NCI-H345 treated with DMSO at 0.1 percent for 48 hours (cell line): Measurements from ENCODE around the gene SLMAP.

Source experiments
- DNase-seq: peaks from one replicate; lab custom pipeline; 2025; ENCODE audit not compliant: unreplicated experiment; lab: John Stamatoyannopoulos, UW

SLMAP gene

DNA sequence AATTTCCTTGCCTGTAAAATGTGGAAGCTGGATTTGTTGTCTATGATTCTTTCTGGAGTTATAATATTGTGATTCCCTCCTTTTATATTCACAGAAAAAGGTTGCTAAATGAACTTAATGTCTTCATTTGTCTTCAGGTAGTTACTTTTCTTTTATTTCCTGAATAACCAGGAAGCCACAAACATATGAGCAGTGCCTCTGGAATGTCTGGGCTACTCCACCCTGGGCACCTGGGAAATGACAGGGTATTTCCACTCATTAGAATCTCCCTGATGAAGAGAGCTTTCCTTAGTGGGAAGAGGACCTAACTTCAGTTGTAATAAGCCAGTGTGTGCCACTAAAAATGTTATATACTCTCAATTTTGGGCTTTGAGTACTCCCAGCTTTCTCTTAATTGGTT is 3.8 kb upstream of the SLMAP start:
- no peak for DNase-seq

DNA sequence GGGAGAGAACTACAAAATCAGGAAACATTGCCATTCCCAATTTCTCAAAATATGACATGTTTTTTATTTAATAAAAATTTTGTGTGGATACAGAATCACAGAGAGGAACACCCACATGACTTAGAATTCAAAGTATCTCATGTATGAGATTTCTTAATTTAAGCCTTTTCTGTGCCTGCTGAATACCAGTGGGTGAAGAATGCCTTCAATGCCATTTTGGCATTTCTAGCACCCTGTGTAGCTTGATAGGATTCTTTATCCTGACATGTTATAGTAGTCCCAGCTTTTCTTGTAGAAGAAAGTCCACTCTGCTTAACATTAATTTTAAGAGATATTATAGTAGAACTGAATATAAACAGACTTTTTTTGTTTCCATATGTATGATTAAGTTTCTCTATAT is 3.1 kb upstream of the SLMAP start:
- DNase-seq: no peak

GRCh38 chr3:57755368-57755675 is 787 bp upstream of the SLMAP start:
- no peak for DNase-seq

DNA sequence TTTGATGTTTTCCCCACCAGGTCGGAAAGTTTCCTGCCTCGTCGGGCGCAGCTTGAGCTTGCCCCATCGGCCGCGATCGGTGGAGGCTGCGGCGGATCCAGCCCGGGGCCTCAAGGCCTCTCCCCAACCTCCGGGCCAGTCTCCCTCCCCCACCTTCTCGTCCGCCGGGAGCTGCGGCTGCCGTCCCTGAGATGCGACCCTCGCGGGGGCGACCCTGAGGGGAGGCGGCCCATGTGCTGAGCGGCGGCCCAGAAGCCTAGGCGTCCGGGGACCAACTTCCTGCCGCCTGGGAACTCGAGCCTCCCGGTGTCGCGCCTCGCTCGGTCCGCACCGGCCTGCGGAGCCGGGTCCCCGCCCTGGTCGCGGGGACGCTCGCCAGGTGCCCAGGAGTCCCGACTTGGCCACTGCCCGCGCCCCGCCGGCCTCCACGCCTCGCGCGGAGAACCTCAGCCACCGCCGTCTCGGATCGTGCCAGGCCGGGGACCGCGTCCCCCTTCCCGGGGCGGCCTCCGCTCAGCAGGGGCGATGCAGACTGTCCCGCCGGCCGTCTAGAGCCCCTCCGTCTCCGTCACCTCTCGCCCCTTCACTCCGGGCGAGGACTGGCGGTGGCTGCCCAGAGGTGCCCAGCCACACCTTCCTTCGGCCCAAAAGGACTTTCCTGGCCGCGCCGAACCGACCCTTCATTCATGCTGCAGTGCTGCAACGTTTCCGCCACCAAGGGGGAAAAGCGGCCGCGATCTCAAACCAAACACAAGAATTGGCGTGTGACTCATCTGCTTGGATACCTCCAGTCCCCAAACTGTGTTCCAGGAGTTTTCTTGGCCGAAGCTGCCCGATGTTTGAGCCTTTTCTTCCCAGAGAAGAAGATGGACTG is 656 bp downstream of the SLMAP start:
- no peak for DNase-seq

- DNase-seq: no peak
These were observed 1.7 kb downstream of the SLMAP start for GRCh38 chr3:57757642-57758297.

- no peak for DNase-seq
These were observed 2.6 kb downstream of the SLMAP start for GRCh38 chr3:57758686-57759085.

GRCh38 chr3:57764794-57765193 is 8.7 kb downstream of the SLMAP start:
- no peak for DNase-seq

DNA sequence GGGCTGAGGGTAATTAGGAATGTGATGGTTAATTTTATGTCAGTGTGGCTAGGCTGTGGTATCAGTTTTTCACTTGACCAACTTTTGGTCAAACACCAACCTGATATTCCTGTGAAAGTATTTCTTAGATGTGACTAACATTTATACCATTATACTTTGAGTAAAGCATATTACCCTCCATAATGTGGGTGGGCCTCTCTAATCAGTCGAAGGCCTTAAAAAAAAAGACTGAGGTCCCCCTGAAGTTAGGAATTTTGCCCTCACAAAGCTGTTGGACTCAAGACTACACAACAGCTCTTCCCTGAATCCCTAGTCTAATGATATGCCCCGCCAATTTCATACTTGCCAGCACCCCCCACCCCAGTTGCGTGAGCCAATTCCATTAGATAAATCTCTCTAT is 12.5 kb downstream of the SLMAP start:
- no peak for DNase-seq

DNA sequence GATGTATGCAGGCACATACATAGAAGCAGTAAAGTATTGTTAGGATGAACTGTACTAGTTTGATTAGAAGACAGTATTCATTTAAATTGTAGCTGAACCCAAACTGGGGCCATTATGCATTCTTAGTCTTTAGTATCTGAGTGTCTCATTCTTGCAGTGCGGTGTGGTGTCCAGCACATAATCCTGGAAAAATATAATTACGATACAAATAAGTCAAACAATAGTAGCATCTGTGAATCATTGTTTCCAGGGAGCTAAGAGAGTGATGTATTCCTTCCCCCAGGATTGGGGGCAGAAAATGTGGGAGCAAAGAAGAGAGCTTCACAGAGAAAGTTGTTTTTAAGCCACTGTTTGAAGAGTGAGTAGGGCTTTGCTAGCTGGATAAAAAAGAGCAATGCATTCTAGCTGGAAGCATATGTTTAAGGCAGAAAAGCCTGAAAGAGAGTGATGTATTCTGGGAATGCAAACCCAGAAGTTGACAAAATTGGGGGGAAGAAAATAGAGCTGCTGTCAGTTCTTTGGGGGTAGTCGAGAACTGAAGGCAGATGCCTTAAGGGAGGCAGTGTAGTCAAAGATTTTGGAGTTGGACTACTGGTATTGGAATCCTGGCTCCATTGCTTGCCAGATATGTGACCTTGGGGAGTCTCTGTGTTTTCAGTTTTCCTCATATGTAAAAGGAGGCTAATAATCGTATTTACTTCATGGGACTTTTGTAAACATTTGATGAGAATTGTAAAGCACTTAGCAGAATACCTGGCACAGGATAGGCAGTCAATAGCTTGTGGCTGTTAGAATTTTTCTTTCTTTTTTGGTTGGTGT is 14.1 kb downstream of the SLMAP start:
- no peak for DNase-seq

- DNase-seq: no peak
These were observed 16.1 kb downstream of the SLMAP start for GRCh38 chr3:57772251-57772650.

DNA sequence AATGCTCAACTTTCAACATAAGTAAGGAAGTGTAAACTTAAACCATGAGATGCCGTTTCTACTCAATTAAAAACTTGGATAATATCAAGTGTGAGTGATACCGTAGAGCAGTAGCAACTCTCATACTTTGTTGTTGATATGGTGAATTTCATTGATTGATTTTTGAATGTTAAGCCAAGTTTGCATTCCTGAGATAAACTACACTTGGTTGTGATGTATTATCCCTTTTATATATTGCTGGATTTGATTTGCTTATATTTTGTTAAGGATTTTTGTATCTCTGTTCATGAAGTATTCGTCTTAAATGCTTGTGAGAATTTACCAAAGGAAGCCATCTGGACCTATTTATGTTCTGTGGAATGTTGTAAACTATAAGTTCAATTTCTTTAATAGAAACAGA is 21.7 kb downstream of the SLMAP start:
- DNase-seq: no peak

DNA sequence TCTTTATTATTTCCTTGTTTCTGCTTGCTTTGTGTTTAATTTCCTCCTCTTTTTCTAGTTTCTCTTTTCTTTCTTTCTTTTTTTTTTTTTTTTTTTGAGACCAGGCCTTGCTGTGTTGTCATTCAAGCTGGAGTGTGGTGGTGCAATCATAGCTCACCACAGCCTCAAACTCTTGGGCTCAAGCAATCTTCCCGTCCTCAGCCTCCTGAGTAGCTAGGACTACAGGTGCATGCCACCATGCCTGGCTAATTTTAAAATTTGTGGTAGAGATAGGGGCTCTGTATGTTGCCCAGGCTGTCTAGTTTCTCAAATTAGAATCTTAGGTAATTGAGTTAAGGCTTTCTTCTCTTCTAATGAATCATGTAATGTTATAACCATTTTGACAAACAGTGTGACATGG is 22.4 kb downstream of the SLMAP start:
- no peak for DNase-seq

DNA sequence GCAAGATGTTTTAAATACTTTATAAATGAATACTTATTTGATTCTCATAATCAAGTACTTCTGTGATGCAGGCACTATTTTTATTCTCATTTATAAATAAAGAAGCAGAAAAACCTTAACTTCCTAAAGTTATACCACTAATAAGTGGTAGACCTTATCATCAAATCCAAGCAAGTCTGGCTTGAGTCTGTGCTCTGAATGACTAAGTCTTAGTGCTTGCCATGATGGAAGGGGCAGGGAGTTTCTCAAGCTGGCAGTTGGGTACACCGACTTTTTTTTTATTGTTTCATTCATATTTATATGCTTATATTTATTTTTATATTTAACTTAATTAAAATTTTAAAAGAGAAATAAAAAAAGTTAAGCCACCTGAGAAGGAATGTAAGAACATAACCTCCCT is 23.6 kb downstream of the SLMAP start:
- no peak for DNase-seq

DNA sequence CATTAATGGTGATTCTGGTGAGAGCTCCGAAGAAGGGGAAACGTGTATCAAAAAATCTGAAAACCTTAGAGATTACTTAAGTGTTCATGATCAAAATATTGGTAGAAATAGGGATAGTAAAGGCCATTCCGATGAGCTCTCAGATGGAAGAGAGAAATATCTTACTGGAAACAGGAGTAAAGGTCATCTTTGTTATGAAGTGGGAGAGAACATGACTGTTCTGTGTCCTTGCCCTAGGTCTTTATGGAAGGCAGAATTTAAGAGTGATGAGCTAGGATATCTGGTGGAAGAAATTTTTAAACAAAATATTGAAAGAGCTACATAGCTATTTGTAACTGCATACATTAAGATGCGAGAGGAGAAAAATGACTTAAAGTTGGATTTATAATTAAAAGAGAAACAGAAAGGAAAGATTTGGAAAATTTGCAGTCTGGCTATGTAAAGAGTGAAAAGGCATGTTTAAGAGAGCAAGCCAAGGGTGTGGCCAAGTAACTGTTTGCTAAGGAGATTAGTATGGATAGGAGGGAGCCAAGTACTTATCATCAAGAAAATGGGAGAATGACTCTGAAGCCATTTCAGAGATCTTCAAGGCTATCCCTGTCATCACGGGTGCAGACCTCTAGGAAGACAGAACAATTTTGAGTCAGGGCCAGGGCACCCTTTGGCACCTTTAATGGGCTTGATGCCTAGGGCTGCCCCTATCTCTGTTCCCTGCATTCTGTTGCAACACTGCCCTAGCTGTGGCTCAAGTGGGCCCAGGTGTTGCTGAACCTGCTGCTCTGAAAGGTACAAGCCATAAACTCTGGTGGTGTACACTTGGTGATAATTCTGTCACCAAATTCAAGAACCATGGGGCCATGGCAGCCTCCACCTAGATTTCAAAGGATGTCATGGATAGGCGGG is 27.3 kb downstream of the SLMAP start:
- no peak for DNase-seq

DNA sequence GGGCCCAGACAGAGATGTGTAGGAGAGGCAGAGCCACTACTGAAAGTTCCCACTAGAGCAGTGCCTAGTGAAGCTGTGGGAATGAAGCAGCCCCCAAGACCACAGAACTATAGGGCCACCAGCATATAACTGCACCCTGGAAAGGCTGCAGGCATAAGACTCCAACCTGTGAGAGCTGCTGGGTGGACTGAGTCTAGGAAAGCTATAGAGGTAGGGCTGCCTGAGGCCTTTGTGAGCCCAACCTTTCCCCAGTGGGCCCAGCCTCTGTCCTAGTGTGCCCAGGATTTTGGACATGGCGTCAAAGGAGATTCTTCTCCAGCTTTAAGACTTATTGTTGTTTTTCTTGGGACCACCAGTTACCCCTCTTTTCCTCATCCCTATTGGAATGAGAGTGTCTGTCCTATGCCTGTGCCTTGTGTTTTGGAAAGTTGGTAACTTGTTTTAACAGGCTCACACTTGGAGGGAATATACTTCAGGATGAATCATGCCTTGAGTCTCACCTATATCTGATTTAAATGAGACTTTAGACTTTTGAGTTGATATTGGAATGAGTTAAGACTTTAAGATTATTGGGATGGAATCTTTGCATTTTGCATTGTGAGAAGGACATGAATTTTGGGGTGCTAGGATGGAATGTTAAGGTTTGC is 28.1 kb downstream of the SLMAP start:
- DNase-seq: no peak

DNA sequence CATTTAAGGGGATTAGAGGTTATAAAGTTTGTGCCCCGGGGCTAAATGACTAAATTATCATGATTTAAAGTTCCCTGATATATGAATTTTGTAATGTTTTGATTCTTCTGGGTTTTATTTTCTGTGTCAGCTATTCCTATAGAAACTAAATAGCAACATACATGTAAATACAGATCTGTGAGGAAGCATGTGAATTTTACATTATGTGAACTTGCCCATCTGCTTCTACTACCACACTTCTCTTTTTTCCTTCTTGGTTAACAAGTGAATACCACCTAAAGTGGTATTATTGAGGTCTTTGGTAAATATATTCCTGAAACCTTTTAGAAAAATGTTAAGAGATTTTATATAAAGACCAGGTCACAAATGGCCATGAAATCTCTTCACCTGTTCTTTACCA is 29.3 kb downstream of the SLMAP start:
- DNase-seq: no peak

DNA sequence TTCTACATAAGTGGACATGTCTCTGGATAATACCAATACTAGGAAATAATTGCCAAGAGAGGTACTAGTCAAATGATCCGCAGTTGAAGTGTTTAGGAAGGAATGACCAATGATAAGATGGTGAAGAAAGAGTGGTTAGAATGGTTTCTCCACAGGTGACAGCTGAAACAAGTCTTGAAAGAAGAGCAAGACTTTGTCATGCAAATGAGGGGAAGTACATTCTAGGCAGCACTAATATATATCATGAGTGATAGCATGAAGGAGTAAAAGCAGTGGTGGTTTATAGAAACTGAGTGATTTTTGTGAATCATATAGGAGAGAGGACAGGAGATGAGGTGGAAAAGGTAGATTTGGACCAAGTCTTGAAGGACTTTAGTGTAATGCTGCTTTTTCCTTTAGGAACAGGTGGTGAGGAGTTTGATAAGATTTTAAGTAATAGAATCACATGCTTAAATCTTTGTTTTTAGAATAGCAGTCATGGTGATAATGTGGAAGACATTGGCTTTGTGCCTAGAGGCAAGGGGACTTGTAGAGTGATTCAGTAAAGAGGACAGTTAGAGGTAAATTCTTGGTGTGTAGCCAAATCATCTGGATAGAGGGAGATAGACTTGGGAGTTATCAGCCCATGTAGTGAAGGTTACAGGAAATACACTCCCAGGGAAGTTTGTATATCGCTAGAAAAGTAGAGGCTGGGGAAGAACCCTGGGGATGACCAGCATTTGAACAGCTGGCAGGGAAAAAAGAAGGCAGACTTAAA is 31.9 kb downstream of the SLMAP start:
- DNase-seq: no peak

DNA sequence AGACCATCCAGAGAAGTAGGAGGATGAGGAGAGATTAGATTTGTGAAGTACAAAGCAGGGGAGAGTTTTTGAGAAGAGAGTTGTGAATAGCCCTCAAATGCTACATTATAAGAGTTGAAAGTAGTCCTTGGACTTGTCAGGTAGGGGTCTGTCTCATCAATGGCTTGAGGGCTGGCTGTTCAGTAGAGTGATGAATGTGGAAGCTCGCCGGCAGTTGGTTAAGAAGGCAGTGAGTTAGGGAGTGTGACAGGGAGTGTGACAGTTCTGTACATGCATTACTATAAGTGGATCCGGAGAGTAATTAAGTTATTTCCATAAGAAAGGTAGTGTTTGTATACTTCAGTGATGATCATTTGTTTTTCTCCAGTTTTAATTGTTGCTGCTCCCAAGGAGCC is 32.5 kb downstream of the SLMAP start:
- no peak for DNase-seq

- DNase-seq: no peak
These were observed 35.1 kb downstream of the SLMAP start for GRCh38 chr3:57791245-57791644.

- DNase-seq: no peak
These were observed 36.1 kb downstream of the SLMAP start for GRCh38 chr3:57792198-57792597.
